ENCODE data around the gene PSMB3. TPM values are rescaled to one million over a fixed set of nuclear protein-coding genes. Genes with fewer than 3 reads are reported as not detected.
A peak's percentile ranks its signal among the peaks of the same experiment; 100 is the strongest.

PSMB3 gene
- total and polyA plus RNA-seq, 9 of the 15 experiments (the other 6 are each of a cell fraction or from before 2014, with no cell fraction given), result 460 to 2,775 (median 574) TPM

- no peak for TF ChIP-seq NCOA6 (IDR thresholded peaks at IDR 0.05)
- TF ChIP-seq, protein P1, sequence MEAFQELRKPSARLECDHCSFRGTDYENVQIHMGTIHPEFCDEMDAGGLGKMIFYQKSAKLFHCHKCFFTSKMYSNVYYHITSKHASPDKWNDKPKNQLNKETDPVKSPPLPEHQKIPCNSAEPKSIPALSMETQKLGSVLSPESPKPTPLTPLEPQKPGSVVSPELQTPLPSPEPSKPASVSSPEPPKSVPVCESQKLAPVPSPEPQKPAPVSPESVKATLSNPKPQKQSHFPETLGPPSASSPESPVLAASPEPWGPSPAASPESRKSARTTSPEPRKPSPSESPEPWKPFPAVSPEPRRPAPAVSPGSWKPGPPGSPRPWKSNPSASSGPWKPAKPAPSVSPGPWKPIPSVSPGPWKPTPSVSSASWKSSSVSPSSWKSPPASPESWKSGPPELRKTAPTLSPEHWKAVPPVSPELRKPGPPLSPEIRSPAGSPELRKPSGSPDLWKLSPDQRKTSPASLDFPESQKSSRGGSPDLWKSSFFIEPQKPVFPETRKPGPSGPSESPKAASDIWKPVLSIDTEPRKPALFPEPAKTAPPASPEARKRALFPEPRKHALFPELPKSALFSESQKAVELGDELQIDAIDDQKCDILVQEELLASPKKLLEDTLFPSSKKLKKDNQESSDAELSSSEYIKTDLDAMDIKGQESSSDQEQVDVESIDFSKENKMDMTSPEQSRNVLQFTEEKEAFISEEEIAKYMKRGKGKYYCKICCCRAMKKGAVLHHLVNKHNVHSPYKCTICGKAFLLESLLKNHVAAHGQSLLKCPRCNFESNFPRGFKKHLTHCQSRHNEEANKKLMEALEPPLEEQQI (IDR thresholded peaks at IDR 0.05), result no peak
- TF ChIP-seq PHF8 (IDR thresholded peaks at IDR 0.05; ENCODE audit: borderline replicate concordance, low read length), result peak; percentile 68; the same call in 1 of the 2 replicates
- peak; percentile 95 for TF ChIP-seq SUPT5H (IDR thresholded peaks at IDR 0.05)
- TF ChIP-seq, protein P2, sequence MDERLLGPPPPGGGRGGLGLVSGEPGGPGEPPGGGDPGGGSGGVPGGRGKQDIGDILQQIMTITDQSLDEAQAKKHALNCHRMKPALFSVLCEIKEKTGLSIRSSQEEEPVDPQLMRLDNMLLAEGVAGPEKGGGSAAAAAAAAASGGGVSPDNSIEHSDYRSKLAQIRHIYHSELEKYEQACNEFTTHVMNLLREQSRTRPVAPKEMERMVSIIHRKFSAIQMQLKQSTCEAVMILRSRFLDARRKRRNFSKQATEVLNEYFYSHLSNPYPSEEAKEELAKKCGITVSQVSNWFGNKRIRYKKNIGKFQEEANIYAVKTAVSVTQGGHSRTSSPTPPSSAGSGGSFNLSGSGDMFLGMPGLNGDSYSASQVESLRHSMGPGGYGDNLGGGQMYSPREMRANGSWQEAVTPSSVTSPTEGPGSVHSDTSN (CRISPR knock-in tag; IDR thresholded peaks at IDR 0.05; ENCODE audit: low read depth), result peak; percentile 85
- TF ChIP-seq, protein P2 (tag; conservative IDR thresholded peaks at IDR 0.05; ENCODE audit: low read depth), result peak; percentile 100
- TF ChIP-seq PATZ1 (CRISPR knock-in tag; IDR thresholded peaks at IDR 0.05; ENCODE audit: borderline replicate concordance), result no peak
- no peak for TF ChIP-seq ZNF316 (IDR thresholded peaks at IDR 0.05)
- TF ChIP-seq ZNF639 (CRISPR knock-in tag; conservative IDR thresholded peaks at IDR 0.05 in 1 of 2, IDR thresholded peaks at IDR 0.05 in 1 of 2), result no peak
- no peak for TF ChIP-seq ZNF282 (CRISPR knock-in tag; IDR thresholded peaks at IDR 0.05)
- TF ChIP-seq HDAC6 (IDR thresholded peaks at IDR 0.05; ENCODE audit: low read depth, low read length), result no peak
- no peak for TF ChIP-seq TFAM (CRISPR knock-in tag; conservative IDR thresholded peaks at IDR 0.05)
- TF ChIP-seq ZC3H8 (IDR thresholded peaks at IDR 0.05), result no peak
- TF ChIP-seq ZNF76 (CRISPR knock-in tag; IDR thresholded peaks at IDR 0.05; ENCODE audit: borderline replicate concordance), result peak; percentile 91; the same call in 1 of the 2 replicates
- no peak for TF ChIP-seq BCLAF1 (IDR thresholded peaks at IDR 0.05; ENCODE audit: borderline replicate concordance in 1 of 2, control insufficient read depth in 1 of 2, low read depth in 2 of 2, low read length in 1 of 2)
These were observed at the start of gene PSMB3 (continued) for GRCh38 chr17:38752308-38753070.

Measured in K562 (cell line).